Panc1 (cell line): ENCODE data around the gene NEURL3.

ENCODE experiments used
- CTCF ChIP-seq: fragments of 450-650 bp; IDR thresholded peaks from 2 replicates; pipeline ENCODE4 v1.5.1; 2017; ENCODE audit warnings: mild to moderate bottlenecking
- POLR2AphosphoS5 ChIP-seq: IDR thresholded peaks from 2 replicates; pipeline ENCODE4 v1.6.1; 2012; ENCODE audit warnings: mild to moderate bottlenecking, low read depth, low read length, moderate library complexity
- REST ChIP-seq, 2 experiments: IDR thresholded peaks; 2 replicates each; pipeline ENCODE4 v1.6.1; 2011 to 2012; ENCODE audit warnings: low read depth in 2 of 2, control low read depth in 1 of 2, low read length in 1 of 2, mild to moderate bottlenecking in 1 of 2, moderate library complexity in 1 of 2; ENCODE audit not compliant: insufficient read depth in 1 of 2
- SIN3A ChIP-seq: IDR thresholded peaks from 2 replicates; pipeline ENCODE4 v1.6.1; 2012; ENCODE audit warnings: low read depth, mild to moderate bottlenecking, low read length, moderate library complexity, borderline replicate concordance; ENCODE audit not compliant: insufficient read depth
- TCF7L2 ChIP-seq: IDR thresholded peaks from 2 replicates; pipeline ENCODE4 v1.6.1; 2011; ENCODE audit warnings: mild to moderate bottlenecking, low read depth, low read length, inconsistent platforms

GRCh38 chr2:96520231-96520630 lies 15.1 kb upstream of the NEURL3 start:
- no peak for TF ChIP-seq CTCF
- TF ChIP-seq POLR2AphosphoS5 = no peak
- no peak for TF ChIP-seq REST (IDR thresholded peaks at IDR 0.05; ENCODE audit: insufficient read depth in 1 of 2, low read depth in 2 of 2, low read length in 1 of 2)
- no peak for TF ChIP-seq TCF7L2
- no peak for TF ChIP-seq SIN3A
